K562 (cell line): ENCODE results near the gene COL28A1. TPM values are rescaled to one million over a fixed set of nuclear protein-coding genes. Genes with fewer than 3 reads are reported as not detected.

Experiments used
- ATAC-seq: fragments of 200-7000 bp; cut with Tn5 transposase; 3 replicates; pipeline ENCODE4 v1.9.1; 2020; ENCODE audit warnings: moderate library complexity
- BruUV-seq: library from RNA; stranded (reverse); fragments of 400-500 nt; replicated peaks from 2 replicates; lab custom pipeline; 2021; lab: Mats Ljungman, UMichigan
- CTCF ChIA-PET: fragments of 300-600 bp; formaldehyde crosslinking; extraction: SDS; loops from one replicate; lab custom pipeline; 2021; ENCODE audit warnings: low intra/inter-chr PET ratio; lab: Yijun Ruan, JAX
- POLR2A ChIA-PET: fragments of 300-600, 350-650 bp; sonication (Branson Sonifier 250); formaldehyde crosslinking; extraction: SDS; loops from one replicate; lab custom pipeline; 2021; ENCODE audit warnings: antibody characterized with exemption, inconsistent platforms; lab: Yijun Ruan, JAX
- DNase-seq, 4 experiments: peaks; one replicate each; pipeline versions ENCODE4 v3.0.0 to v3.0.0-alpha.2; 2011 to 2018; ENCODE audit warnings: low spot score in 3 of 4, mixed read lengths in 3 of 4; ENCODE audit errors: extremely low read depth in 1 of 4
- FAIRE-seq: peaks from 2 replicates; lab custom pipeline; 2011; peaks lifted over from hg19 to GRCh38; lab: Jason Lieb, UNC
- H2AFZ ChIP-seq: 2 replicates; pipeline ENCODE4 v1.6.0; 2011; ENCODE audit warnings: low read depth, low read length, control low read depth, inconsistent platforms
- H3K27ac ChIP-seq: fragments of 200-600 bp; 3 replicates; pipeline ENCODE4 v1.8.0; 2011; ENCODE audit warnings: low read depth, mild to moderate bottlenecking, control low read depth, inconsistent platforms, low read length, moderate library complexity, mixed read lengths; ENCODE audit errors: extremely low read depth
- H3K27me3 ChIP-seq, 2 experiments: fragments of 300-600 bp in 1 of 2; 2 replicates in 1 of 2; 3 replicates in 1 of 2; pipeline versions ENCODE4 v1.6.0 to v1.8.0; 2011; ENCODE audit warnings: inconsistent platforms in 2 of 2, low read length in 2 of 2, mild to moderate bottlenecking in 1 of 2, mixed read lengths in 1 of 2, moderate library complexity in 1 of 2; ENCODE audit not compliant: control insufficient read depth in 2 of 2, insufficient read depth in 2 of 2
- H3K36me3 ChIP-seq: fragments of 300-600 bp; 3 replicates; pipeline ENCODE4 v1.8.0; 2011; ENCODE audit warnings: mild to moderate bottlenecking, low read length, inconsistent platforms; ENCODE audit not compliant: control insufficient read depth, insufficient read depth
- H3K4me1 ChIP-seq, 2 experiments: fragments of 200-600 bp in 1 of 2; replicated peaks in 1 of 2; 2 replicates in 1 of 2; 3 replicates in 1 of 2; pipeline versions ENCODE4 v1.5.1 to v1.8.0; 2011; ENCODE audit warnings: inconsistent platforms in 2 of 2, low read length in 2 of 2, mild to moderate bottlenecking in 1 of 2, mixed read lengths in 1 of 2, moderate library complexity in 1 of 2; ENCODE audit not compliant: control insufficient read depth in 2 of 2, insufficient read depth in 2 of 2
- H3K4me2 ChIP-seq: 2 replicates; pipeline ENCODE4 v1.6.1; 2011; ENCODE audit warnings: low read length, control low read depth, inconsistent platforms, mixed read lengths; ENCODE audit not compliant: insufficient read depth
- H3K4me3 ChIP-seq: fragments of 200-600 bp; sonication (generic), shearing (Covaris generic); 2 replicates; pipeline ENCODE4 v1.5.1; 2016; ENCODE audit warnings: control low read depth, inconsistent platforms
- H3K79me2 ChIP-seq: fragments of 200-600 bp; 3 replicates; pipeline ENCODE4 v1.8.0; 2011; ENCODE audit warnings: low read length, inconsistent platforms; ENCODE audit not compliant: control insufficient read depth, insufficient read depth
- H3K9ac ChIP-seq, 2 experiments: 2 replicates each; pipeline versions ENCODE4 v1.6.0 to v1.6.1; 2011; ENCODE audit warnings: low read depth in 2 of 2, low read length in 2 of 2, control low read depth in 1 of 2, inconsistent platforms in 1 of 2, mild to moderate bottlenecking in 1 of 2, mixed read lengths in 1 of 2; ENCODE audit not compliant: insufficient read depth in 1 of 2
- H3K9me1 ChIP-seq: one replicate; pipeline ENCODE4 v1.6.0; 2011; ENCODE audit warnings: inconsistent platforms, mild to moderate bottlenecking, low read length, moderate library complexity; ENCODE audit not compliant: control insufficient read depth, insufficient read depth
- H3K9me3 ChIP-seq: replicated peaks from 2 replicates; pipeline ENCODE4 v1.5.1; 2011; ENCODE audit warnings: low read depth, low read length, inconsistent platforms; ENCODE audit not compliant: control insufficient read depth, insufficient read depth
- H4K20me1 ChIP-seq: replicated peaks from 2 replicates; pipeline ENCODE4 v1.6.1; 2011; ENCODE audit warnings: low read length, inconsistent platforms, mixed read lengths; ENCODE audit not compliant: control insufficient read depth, insufficient read depth
- ETV5 ChIP-seq: sonication (generic); formaldehyde crosslinking; IDR thresholded peaks from 2 replicates; pipeline ENCODE4 v1.4.0; 2020; ENCODE audit warnings: low read depth, mild to moderate bottlenecking, missing genetic modification reagents
- RBM14 ChIP-seq: fragments of 200-400 bp; formaldehyde crosslinking; IDR thresholded peaks from 2 replicates; pipeline ENCODE4 v1.6.1; 2018; ENCODE audit warnings: low read depth, mild to moderate bottlenecking, low read length, moderate library complexity, borderline replicate concordance; ENCODE audit not compliant: insufficient read depth
- SP1 ChIP-seq: sonication (generic); formaldehyde crosslinking; IDR thresholded peaks from 2 replicates; pipeline ENCODE4 v1.8.1; 2022; ENCODE audit warnings: mild to moderate bottlenecking, missing genetic modification reagents
- SRSF7 ChIP-seq: fragments of 200-400 bp; formaldehyde crosslinking; optimal IDR thresholded peaks from 2 replicates; pipeline ENCODE3; 2017; ENCODE audit warnings: mild to moderate bottlenecking, low read depth, low read length
- SUPT5H ChIP-seq: fragments of 450-650 bp; IDR thresholded peaks from 2 replicates; pipeline ENCODE4 v1.6.1; 2016
- ZNF324 ChIP-seq: fragments of 250-450 bp; sonication (Bioruptor Pico); IDR thresholded peaks from 2 replicates; pipeline ENCODE4 v1.4.0; 2020; ENCODE audit warnings: mild to moderate bottlenecking
- WGBS: fragments of 100-300 bp; shearing (Covaris generic); methylation state at CpG from one replicate; pipeline ENCODE4 v1.1.6; 2016; ENCODE audit warnings: low coverage, mixed read lengths; ENCODE audit not compliant: insufficient coverage; ENCODE audit errors: missing lambda C conversion rate; 5-methylcytosine and 5-hydroxymethylcytosine counted together
- in situ Hi-C: fragments of 300-500 bp; cut with MboI; formaldehyde crosslinking; loops from 4 replicates; pipeline ENCODE4 v1.15.0; 2018; ENCODE audit warnings: inconsistent platforms, mixed read lengths
- intact Hi-C: fragments of 100-400 bp; cut with micrococcal nuclease; formaldehyde crosslinking; loops from 2 replicates; pipeline ENCODE4 v1.14.2; 2022
- polyA plus RNA-seq, 8 experiments: library from polyadenylated mRNA; depleted of rRNA in 4 of 8; stranded (reverse) in 5 of 8; unstranded in 3 of 8; fragments of >200 nt; fragmentation: Nextera tagmentation in 2 of 8; fragmentation: Illumina TruSeq in 1 of 8; extraction: Ambion mirVana in 2 of 8; extraction: Trizol in 1 of 8; gene quantifications; 2 replicates each; pipeline versions ENCODE4 v1.2.1 to v1.2.3, GENCODE V29; 2011 to 2014; ENCODE audit warnings: inconsistent platforms in 1 of 8, missing spikeins in 1 of 8
- total RNA-seq, 7 experiments: library from RNA; depleted of rRNA in 6 of 7; stranded (reverse); fragments of >200 nt in 6 of 7; fragmentation: Illumina TruSeq in 2 of 7; extraction: Trizol in 2 of 7; gene quantifications; 2 replicates each; pipeline versions ENCODE4 v1.2.1 to v1.2.3, GENCODE V29; 2011 to 2021; ENCODE audit warnings: low replicate concordance in 1 of 7
- TF ChIP-seq, protein P1 (sequence below): fragments of 450-650 bp; IDR thresholded peaks from 2 replicates; pipeline ENCODE4 v1.6.1; 2018; ENCODE audit warnings: mild to moderate bottlenecking, low read depth; ENCODE audit not compliant: partially characterized antibody
- TF ChIP-seq, protein P2 (sequence below): sonication (generic); formaldehyde crosslinking; IDR thresholded peaks from 2 replicates; pipeline ENCODE4 v1.8.0; 2022; ENCODE audit warnings: missing genetic modification reagents, mild to moderate bottlenecking, borderline replicate concordance
- TF ChIP-seq, protein P3 (sequence below): fragments of 150-350 bp; IDR thresholded peaks from 2 replicates; pipeline ENCODE4 v1.6.1; 2014; ENCODE audit warnings: low read depth, mild to moderate bottlenecking, low read length, borderline replicate concordance

Gene COL28A1
- total and polyA plus RNA-seq, 9 of the 15 experiments (the other 6 are each of a cell fraction or from before 2014, with no cell fraction given) = 0.03 to 0.13 (median 0.05) TPM; not detected in 3

DNA sequence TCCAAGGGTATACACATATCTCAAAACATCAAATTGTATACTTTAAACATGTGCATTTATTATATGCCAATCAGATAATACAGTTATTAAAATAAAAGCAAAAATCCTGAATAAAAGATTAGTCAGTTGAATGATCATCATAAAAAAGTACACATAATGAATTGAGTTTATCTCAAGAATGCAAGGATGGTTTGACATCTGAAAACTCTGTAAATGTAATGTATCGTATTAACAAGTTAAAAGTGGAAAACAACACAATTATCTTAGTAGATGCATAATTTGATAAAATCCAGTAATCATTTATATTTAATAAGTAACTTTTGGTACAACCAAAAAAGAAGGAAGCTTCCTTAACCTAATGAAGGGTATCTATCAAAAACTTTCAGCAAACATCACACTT lies 86.6 kb downstream of the COL28A1 start:
- 0% methylated on average over 1 of the region's 1 CpG for WGBS
- no peak for ATAC-seq
- no peaks in the 10 kb centered on the region for H4K20me1 ChIP-seq
- intact Hi-C loops = no loop called here
- FAIRE-seq = peak; percentile 67
- no peaks in the 10 kb centered on the region for H3K79me2 ChIP-seq
- no peaks in the 10 kb centered on the region for H3K36me3 ChIP-seq
- POLR2A ChIA-PET = no interaction called here
- no peak overlapping the region for H3K27ac ChIP-seq
- no peak overlapping the region for H2AFZ ChIP-seq
- H3K4me2 ChIP-seq = no peak overlapping the region
- peak; percentile 96 for TF ChIP-seq ZNF324 (CRISPR knock-in tag)
- TF ChIP-seq, protein P1, sequence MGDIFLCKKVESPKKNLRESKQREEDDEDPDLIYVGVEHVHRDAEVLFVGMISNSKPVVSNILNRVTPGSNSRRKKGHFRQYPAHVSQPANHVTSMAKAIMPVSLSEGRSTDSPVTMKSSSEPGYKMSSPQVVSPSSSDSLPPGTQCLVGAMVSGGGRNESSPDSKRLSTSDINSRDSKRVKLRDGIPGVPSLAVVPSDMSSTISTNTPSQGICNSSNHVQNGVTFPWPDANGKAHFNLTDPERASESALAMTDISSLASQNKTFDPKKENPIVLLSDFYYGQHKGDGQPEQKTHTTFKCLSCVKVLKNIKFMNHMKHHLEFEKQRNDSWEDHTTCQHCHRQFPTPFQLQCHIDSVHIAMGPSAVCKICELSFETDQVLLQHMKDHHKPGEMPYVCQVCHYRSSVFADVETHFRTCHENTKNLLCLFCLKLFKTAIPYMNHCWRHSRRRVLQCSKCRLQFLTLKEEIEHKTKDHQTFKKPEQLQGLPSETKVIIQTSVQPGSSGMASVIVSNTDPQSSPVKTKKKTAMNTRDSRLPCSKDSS = peak; percentile 11
- TF ChIP-seq ETV5 (CRISPR knock-in tag) = no peak
- no peak for DNase-seq
- BruUV-seq = no TSS peak
- H3K4me3 ChIP-seq = no peak overlapping the region
- in situ Hi-C loops = no loop called here
- H3K9ac ChIP-seq = no peak overlapping the region
- CTCF ChIA-PET = no interaction called here
- no peaks in the 10 kb centered on the region for H3K27me3 ChIP-seq
- peaks cover 5% of the 10 kb centered on the region; the same call in 1 of the 2 replicates for H3K9me3 ChIP-seq
- H3K4me1 ChIP-seq = no peaks in the 10 kb centered on the region
- no peaks in the 10 kb centered on the region for H3K9me1 ChIP-seq

DNA sequence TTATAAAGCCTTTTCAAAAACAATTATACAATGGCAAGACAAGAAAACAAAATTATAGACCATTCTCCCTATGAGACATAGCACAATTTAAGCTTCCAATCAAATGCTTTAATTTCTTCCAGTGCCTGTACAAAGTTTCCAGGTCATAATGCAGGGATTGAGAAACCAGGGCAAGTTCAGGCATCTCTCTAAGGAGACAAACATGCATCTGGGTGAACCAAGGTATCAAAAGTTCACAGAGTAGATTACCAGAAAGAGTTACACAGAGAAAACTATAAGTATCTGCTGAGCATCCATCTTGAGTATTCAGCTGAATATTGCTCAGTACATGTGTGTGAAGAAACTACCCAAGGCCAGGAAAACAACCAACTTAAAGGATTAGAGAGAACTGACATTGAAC lies 89.1 kb downstream of the COL28A1 start:
- Histone ChIP-seq H3K36me3 (no peaks in the 10 kb centered on the region), H3K27me3 (no peaks in the 10 kb centered on the region; a peak in 1 of 5 replicates), H3K9ac (no peak overlapping the region), H3K9me1 (no peaks in the 10 kb centered on the region), H3K4me1 (no peaks in the 10 kb centered on the region), H3K27ac (no peak overlapping the region), H4K20me1 (no peaks in the 10 kb centered on the region), H2AFZ (no peak overlapping the region), H3K9me3 (peaks cover 5% of the 10 kb centered on the region; the same call in 1 of the 2 replicates), H3K4me3 (no peak overlapping the region), H3K4me2 (no peak overlapping the region), H3K79me2 (no peaks in the 10 kb centered on the region)
- no peak for FAIRE-seq
- TF ChIP-seq SRSF7 = no peak
- no peak for TF ChIP-seq RBM14
- no peak for TF ChIP-seq SP1
- TF ChIP-seq, protein P2, sequence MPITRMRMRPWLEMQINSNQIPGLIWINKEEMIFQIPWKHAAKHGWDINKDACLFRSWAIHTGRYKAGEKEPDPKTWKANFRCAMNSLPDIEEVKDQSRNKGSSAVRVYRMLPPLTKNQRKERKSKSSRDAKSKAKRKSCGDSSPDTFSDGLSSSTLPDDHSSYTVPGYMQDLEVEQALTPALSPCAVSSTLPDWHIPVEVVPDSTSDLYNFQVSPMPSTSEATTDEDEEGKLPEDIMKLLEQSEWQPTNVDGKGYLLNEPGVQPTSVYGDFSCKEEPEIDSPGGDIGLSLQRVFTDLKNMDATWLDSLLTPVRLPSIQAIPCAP (CRISPR knock-in tag) = no peak
- TF ChIP-seq, protein P3, sequence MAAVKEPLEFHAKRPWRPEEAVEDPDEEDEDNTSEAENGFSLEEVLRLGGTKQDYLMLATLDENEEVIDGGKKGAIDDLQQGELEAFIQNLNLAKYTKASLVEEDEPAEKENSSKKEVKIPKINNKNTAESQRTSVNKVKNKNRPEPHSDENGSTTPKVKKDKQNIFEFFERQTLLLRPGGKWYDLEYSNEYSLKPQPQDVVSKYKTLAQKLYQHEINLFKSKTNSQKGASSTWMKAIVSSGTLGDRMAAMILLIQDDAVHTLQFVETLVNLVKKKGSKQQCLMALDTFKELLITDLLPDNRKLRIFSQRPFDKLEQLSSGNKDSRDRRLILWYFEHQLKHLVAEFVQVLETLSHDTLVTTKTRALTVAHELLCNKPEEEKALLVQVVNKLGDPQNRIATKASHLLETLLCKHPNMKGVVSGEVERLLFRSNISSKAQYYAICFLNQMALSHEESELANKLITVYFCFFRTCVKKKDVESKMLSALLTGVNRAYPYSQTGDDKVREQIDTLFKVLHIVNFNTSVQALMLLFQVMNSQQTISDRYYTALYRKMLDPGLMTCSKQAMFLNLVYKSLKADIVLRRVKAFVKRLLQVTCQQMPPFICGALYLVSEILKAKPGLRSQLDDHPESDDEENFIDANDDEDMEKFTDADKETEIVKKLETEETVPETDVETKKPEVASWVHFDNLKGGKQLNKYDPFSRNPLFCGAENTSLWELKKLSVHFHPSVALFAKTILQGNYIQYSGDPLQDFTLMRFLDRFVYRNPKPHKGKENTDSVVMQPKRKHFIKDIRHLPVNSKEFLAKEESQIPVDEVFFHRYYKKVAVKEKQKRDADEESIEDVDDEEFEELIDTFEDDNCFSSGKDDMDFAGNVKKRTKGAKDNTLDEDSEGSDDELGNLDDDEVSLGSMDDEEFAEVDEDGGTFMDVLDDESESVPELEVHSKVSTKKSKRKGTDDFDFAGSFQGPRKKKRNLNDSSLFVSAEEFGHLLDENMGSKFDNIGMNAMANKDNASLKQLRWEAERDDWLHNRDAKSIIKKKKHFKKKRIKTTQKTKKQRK = no peak
- TF ChIP-seq SUPT5H = no peak
- ATAC-seq = no peak
- ChIA-PET CTCF (no interaction called here), POLR2A (no interaction called here)
- no peak for DNase-seq
- intact Hi-C loops = no loop called here
- no TSS peak for BruUV-seq
- in situ Hi-C loops = no loop called here
